ENCODE measurements around the gene PEPD. TPM values are rescaled to one million over a fixed set of nuclear protein-coding genes. Genes with fewer than 3 reads are reported as not detected.
"Not testable (repeated sequence)": the region's sequence is repeated elsewhere in the genome, so short reads cannot be mapped to it uniquely, and the experiment has no call there.

PEPD gene
- total RNA-seq, 5 donors from 2014 or later (not counting 1 experiment from before 2014, with no cell fraction given): 23.5 to 38.8 (median 31.8) TPM

- H3K27ac Mint-ChIP-seq; H3K4me1 ChIP-seq (ENCODE audit: control insufficient read depth in 1 of 2, extremely low read depth in 1 of 2, insufficient read depth in 2 of 2, low read length in 2 of 2); H3K27me3 ChIP-seq (replicated peaks in 1 of 2; ENCODE audit: control insufficient read depth in 2 of 2, extremely low read depth in 1 of 2, insufficient read depth in 2 of 2, low read length in 1 of 2); H3K4me3 ChIP-seq (ENCODE audit: control insufficient read depth in 1 of 2, extremely low read depth in 1 of 2, low read length in 1 of 2); H3K4me3 Mint-ChIP-seq; DNase-seq; POLR2A ChIA-PET; H3K9me3 ChIP-seq; H3K4me1 Mint-ChIP-seq; H3K27me3 Mint-ChIP-seq; H3K27ac ChIP-seq (ENCODE audit: low read length); ATAC-seq (replicated peaks in 1 of 4); CTCF ChIA-PET: not testable (repeated sequence)
- peaks cover 8 to 28% (median 27%) of the 10 kb centered on the region in 3 donors for H3K9me3 Mint-ChIP-seq
- WGBS (ENCODE audit: insufficient coverage): no CpG with 5 or more reads among the region's 3 CpGs
- peaks cover 8 to 16% of the 10 kb centered on the region in 2 donors for H3K36me3 ChIP-seq (ENCODE audit: control insufficient read depth in 2 of 2, extremely low read depth in 1 of 2, insufficient read depth in 1 of 2, low read length in 1 of 2)
- H3K36me3 Mint-ChIP-seq: peaks cover 73% of the 10 kb centered on the region
These were observed 42.0 kb downstream of the PEPD start for GRCh38 chr19:33479570-33479969.

GRCh38 chr19:33477781-33478180 is 43.8 kb downstream of the PEPD start:
- no peaks in the 10 kb centered on the region for H3K27me3 ChIP-seq (replicated peaks in 1 of 2; ENCODE audit: control insufficient read depth in 2 of 2, extremely low read depth in 1 of 2, insufficient read depth in 2 of 2, low read length in 1 of 2)
- H3K9me3 Mint-ChIP-seq: peaks cover 8 to 22% (median 18%) of the 10 kb centered on the region in 3 donors
- peaks cover 3% of the 10 kb centered on the region for H3K9me3 ChIP-seq
- peaks cover 67% of the 10 kb centered on the region for H3K36me3 Mint-ChIP-seq
- H3K27ac ChIP-seq (ENCODE audit: low read length): no peak overlapping the region
- no peak overlapping the region for H3K27ac Mint-ChIP-seq
- no peak for ATAC-seq (replicated peaks in 1 of 4)
- no peak overlapping the region for H3K4me3 ChIP-seq (ENCODE audit: control insufficient read depth in 1 of 2, extremely low read depth in 1 of 2, low read length in 1 of 2)
- peaks cover 6 to 16% of the 10 kb centered on the region in 2 donors for H3K36me3 ChIP-seq (ENCODE audit: control insufficient read depth in 2 of 2, extremely low read depth in 1 of 2, insufficient read depth in 1 of 2, low read length in 1 of 2)
- H3K4me1 ChIP-seq (ENCODE audit: control insufficient read depth in 1 of 2, extremely low read depth in 1 of 2, insufficient read depth in 2 of 2, low read length in 2 of 2): no peaks in the 10 kb centered on the region
- DNase-seq: no peak
- peaks cover 0 to 5% (median 2%) of the 10 kb centered on the region in 3 donors for H3K4me1 Mint-ChIP-seq
- 94% methylated on average over 5 of the region's 10 CpGs for WGBS (ENCODE audit: insufficient coverage)
- H3K4me3 Mint-ChIP-seq: no peak overlapping the region
- H3K27me3 Mint-ChIP-seq: no peaks in the 10 kb centered on the region
- CTCF ChIA-PET: no interaction called here
- POLR2A ChIA-PET: no interaction called here

- H3K9me3 ChIP-seq: peaks cover 3% of the 10 kb centered on the region
- H3K27ac ChIP-seq (ENCODE audit: low read length): no peak overlapping the region
- Mint-ChIP-seq H3K36me3 (peaks cover 55% of the 10 kb centered on the region), H3K9me3 (peaks cover 4 to 17% (median 13%) of the 10 kb centered on the region in 3 donors), H3K27me3 (no peaks in the 10 kb centered on the region), H3K4me3 (no peak overlapping the region), H3K4me1 (peaks cover 0 to 5% (median 2%) of the 10 kb centered on the region in 3 donors), H3K27ac (no peak overlapping the region)
- H3K4me1 ChIP-seq (ENCODE audit: control insufficient read depth in 1 of 2, extremely low read depth in 1 of 2, insufficient read depth in 2 of 2, low read length in 2 of 2): no peaks in the 10 kb centered on the region
- 95% methylated on average over 6 of the region's 11 CpGs for WGBS (ENCODE audit: insufficient coverage)
- H3K36me3 ChIP-seq (ENCODE audit: control insufficient read depth in 2 of 2, extremely low read depth in 1 of 2, insufficient read depth in 1 of 2, low read length in 1 of 2): peaks cover 6 to 16% of the 10 kb centered on the region in 2 donors
- CTCF ChIA-PET: no interaction called here
- ATAC-seq (replicated peaks in 1 of 4) (no peak), DNase-seq (peak in 1 of 35 experiments; percentile 9)
- no peak overlapping the region for H3K4me3 ChIP-seq (ENCODE audit: control insufficient read depth in 1 of 2, extremely low read depth in 1 of 2, low read length in 1 of 2)
- POLR2A ChIA-PET: no interaction called here
- H3K27me3 ChIP-seq (replicated peaks in 1 of 2; ENCODE audit: control insufficient read depth in 2 of 2, extremely low read depth in 1 of 2, insufficient read depth in 2 of 2, low read length in 1 of 2): no peaks in the 10 kb centered on the region
These were observed 45.4 kb downstream of the PEPD start for GRCh38 chr19:33476151-33476707.

GRCh38 chr19:33473653-33474305 is 47.8 kb downstream of the PEPD start:
- Mint-ChIP-seq H3K4me3 (no peak overlapping the region), H3K36me3 (peaks cover 35% of the 10 kb centered on the region), H3K27ac (no peak overlapping the region), H3K4me1 (peaks cover 0 to 5% (median 2%) of the 10 kb centered on the region in 3 donors), H3K27me3 (no peaks in the 10 kb centered on the region), H3K9me3 (peaks cover 0 to 4% (median 3%) of the 10 kb centered on the region in 3 donors)
- 75% methylated on average over 5 of the region's 6 CpGs for WGBS (ENCODE audit: insufficient coverage)
- Histone ChIP-seq H3K27ac (ENCODE audit: low read length) (no peak overlapping the region), H3K4me3 (ENCODE audit: control insufficient read depth in 1 of 2, extremely low read depth in 1 of 2, low read length in 1 of 2) (no peak overlapping the region), H3K4me1 (ENCODE audit: control insufficient read depth in 1 of 2, extremely low read depth in 1 of 2, insufficient read depth in 2 of 2, low read length in 2 of 2) (no peaks in the 10 kb centered on the region), H3K27me3 (replicated peaks in 1 of 2; ENCODE audit: control insufficient read depth in 2 of 2, extremely low read depth in 1 of 2, insufficient read depth in 2 of 2, low read length in 1 of 2) (no peaks in the 10 kb centered on the region), H3K9me3 (peaks cover under 1% of the 10 kb centered on the region), H3K36me3 (ENCODE audit: control insufficient read depth in 2 of 2, extremely low read depth in 1 of 2, insufficient read depth in 1 of 2, low read length in 1 of 2) (peaks cover 6 to 16% of the 10 kb centered on the region in 2 donors)
- CTCF ChIA-PET: no interaction called here
- DNase-seq (peak in 1 of 35 experiments; percentile 15), ATAC-seq (replicated peaks in 1 of 4) (no peak)
- POLR2A ChIA-PET: no interaction called here

GRCh38 chr19:33472691-33473652 is 48.6 kb downstream of the PEPD start:
- POLR2A ChIA-PET: no interaction called here
- no peak overlapping the region for H3K27ac Mint-ChIP-seq
- no peaks in the 10 kb centered on the region for H3K9me3 Mint-ChIP-seq
- no peak overlapping the region for H3K27ac ChIP-seq (ENCODE audit: low read length)
- DNase-seq: peak in 1 of 35 experiments; percentile 7
- H3K9me3 ChIP-seq: no peaks in the 10 kb centered on the region
- H3K4me3 ChIP-seq (ENCODE audit: control insufficient read depth in 1 of 2, extremely low read depth in 1 of 2, low read length in 1 of 2): no peak overlapping the region
- WGBS (ENCODE audit: insufficient coverage): 86% methylated on average over 17 of the region's 23 CpGs
- ATAC-seq (replicated peaks in 1 of 4): no peak
- CTCF ChIA-PET: no interaction called here
- H3K4me1 Mint-ChIP-seq: peaks cover 0 to 5% (median 2%) of the 10 kb centered on the region in 3 donors
- peaks cover 10 to 12% of the 10 kb centered on the region in 2 donors for H3K36me3 ChIP-seq (ENCODE audit: control insufficient read depth in 2 of 2, extremely low read depth in 1 of 2, insufficient read depth in 1 of 2, low read length in 1 of 2)
- H3K4me3 Mint-ChIP-seq: no peak overlapping the region
- no peaks in the 10 kb centered on the region for H3K27me3 ChIP-seq (replicated peaks in 1 of 2; ENCODE audit: control insufficient read depth in 2 of 2, extremely low read depth in 1 of 2, insufficient read depth in 2 of 2, low read length in 1 of 2)
- H3K27me3 Mint-ChIP-seq: no peaks in the 10 kb centered on the region
- H3K4me1 ChIP-seq (ENCODE audit: control insufficient read depth in 1 of 2, extremely low read depth in 1 of 2, insufficient read depth in 2 of 2, low read length in 2 of 2): no peaks in the 10 kb centered on the region
- peaks cover 27% of the 10 kb centered on the region for H3K36me3 Mint-ChIP-seq

GRCh38 chr19:33472226-33472625 is 49.4 kb downstream of the PEPD start:
- CTCF ChIA-PET: no interaction called here
- ATAC-seq (replicated peaks in 1 of 4): no peak
- Mint-ChIP-seq H3K36me3 (peaks cover 22% of the 10 kb centered on the region), H3K27me3 (no peaks in the 10 kb centered on the region), H3K9me3 (no peaks in the 10 kb centered on the region), H3K27ac (no peak overlapping the region), H3K4me1 (peaks cover 0 to 5% (median 2%) of the 10 kb centered on the region in 3 donors), H3K4me3 (no peak overlapping the region)
- H3K27ac ChIP-seq (ENCODE audit: low read length): no peak overlapping the region
- H3K9me3 ChIP-seq: no peaks in the 10 kb centered on the region
- no peaks in the 10 kb centered on the region for H3K4me1 ChIP-seq (ENCODE audit: control insufficient read depth in 1 of 2, extremely low read depth in 1 of 2, insufficient read depth in 2 of 2, low read length in 2 of 2)
- peak in 1 of 35 experiments; percentile 5 for DNase-seq
- 94% methylated on average over 3 of the region's 4 CpGs for WGBS (ENCODE audit: insufficient coverage)
- H3K27me3 ChIP-seq (replicated peaks in 1 of 2; ENCODE audit: control insufficient read depth in 2 of 2, extremely low read depth in 1 of 2, insufficient read depth in 2 of 2, low read length in 1 of 2): no peaks in the 10 kb centered on the region
- POLR2A ChIA-PET: no interaction called here
- peaks cover 5 to 6% of the 10 kb centered on the region in 2 donors for H3K36me3 ChIP-seq (ENCODE audit: control insufficient read depth in 2 of 2, extremely low read depth in 1 of 2, insufficient read depth in 1 of 2, low read length in 1 of 2)
- H3K4me3 ChIP-seq (ENCODE audit: control insufficient read depth in 1 of 2, extremely low read depth in 1 of 2, low read length in 1 of 2): no peak overlapping the region

Data from T-cell (primary cell).